GM06990 (cell line): ENCODE results near the gene C22orf39.

ENCODE experiments used
- DNase-seq: peaks from one replicate; pipeline ENCODE4 v3.0.0-alpha.2; 2011; ENCODE audit not compliant: insufficient read length; ENCODE audit errors: extremely low read depth
- H3K27me3 ChIP-seq: replicated peaks from 2 replicates; pipeline ENCODE4 v1.6.0; 2011; ENCODE audit warnings: low read length; ENCODE audit not compliant: control insufficient read depth, insufficient read depth
- H3K36me3 ChIP-seq: 2 replicates; pipeline ENCODE4 v1.5.1; 2011; ENCODE audit warnings: low read length; ENCODE audit not compliant: control insufficient read depth, insufficient read depth
- H3K4me3 ChIP-seq: replicated peaks from 2 replicates; pipeline ENCODE4 v1.5.1; 2011; ENCODE audit warnings: low read depth, mild to moderate bottlenecking, control low read depth, low read length
- TF ChIP-seq, protein P1 (sequence below): IDR thresholded peaks from 2 replicates; pipeline ENCODE4 v1.5.1; 2011; ENCODE audit warnings: low read length, control low read depth, mild to moderate bottlenecking, inconsistent platforms; ENCODE audit not compliant: insufficient read depth, poor library complexity, severe bottlenecking

The C22orf39 gene

DNA sequence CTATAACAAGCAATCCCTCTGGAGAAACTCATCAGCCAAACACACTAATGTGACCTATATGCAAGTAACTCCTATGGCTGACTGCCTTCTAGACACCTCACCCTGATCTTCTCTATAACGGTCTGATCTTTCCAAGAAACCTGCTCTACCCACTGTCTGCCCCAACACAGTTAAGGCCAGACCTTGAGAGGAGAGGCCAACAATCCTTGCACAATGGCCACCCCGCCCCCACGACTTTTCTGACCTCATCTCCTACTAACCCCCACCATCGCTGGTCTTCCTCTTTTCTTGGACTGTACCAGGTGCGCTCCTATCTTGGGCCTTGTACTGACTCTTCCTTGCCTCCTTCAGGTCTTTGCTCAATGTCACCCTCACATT lies 28.4 kb downstream of the C22orf39 start:
- DNase-seq: no peak
- Histone ChIP-seq H3K36me3 (no peaks in the 10 kb centered on the region), H3K27me3 (no peaks in the 10 kb centered on the region), H3K4me3 (no peak overlapping the region)
- TF ChIP-seq, protein P1, sequence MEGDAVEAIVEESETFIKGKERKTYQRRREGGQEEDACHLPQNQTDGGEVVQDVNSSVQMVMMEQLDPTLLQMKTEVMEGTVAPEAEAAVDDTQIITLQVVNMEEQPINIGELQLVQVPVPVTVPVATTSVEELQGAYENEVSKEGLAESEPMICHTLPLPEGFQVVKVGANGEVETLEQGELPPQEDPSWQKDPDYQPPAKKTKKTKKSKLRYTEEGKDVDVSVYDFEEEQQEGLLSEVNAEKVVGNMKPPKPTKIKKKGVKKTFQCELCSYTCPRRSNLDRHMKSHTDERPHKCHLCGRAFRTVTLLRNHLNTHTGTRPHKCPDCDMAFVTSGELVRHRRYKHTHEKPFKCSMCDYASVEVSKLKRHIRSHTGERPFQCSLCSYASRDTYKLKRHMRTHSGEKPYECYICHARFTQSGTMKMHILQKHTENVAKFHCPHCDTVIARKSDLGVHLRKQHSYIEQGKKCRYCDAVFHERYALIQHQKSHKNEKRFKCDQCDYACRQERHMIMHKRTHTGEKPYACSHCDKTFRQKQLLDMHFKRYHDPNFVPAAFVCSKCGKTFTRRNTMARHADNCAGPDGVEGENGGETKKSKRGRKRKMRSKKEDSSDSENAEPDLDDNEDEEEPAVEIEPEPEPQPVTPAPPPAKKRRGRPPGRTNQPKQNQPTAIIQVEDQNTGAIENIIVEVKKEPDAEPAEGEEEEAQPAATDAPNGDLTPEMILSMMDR: no peak

DNA sequence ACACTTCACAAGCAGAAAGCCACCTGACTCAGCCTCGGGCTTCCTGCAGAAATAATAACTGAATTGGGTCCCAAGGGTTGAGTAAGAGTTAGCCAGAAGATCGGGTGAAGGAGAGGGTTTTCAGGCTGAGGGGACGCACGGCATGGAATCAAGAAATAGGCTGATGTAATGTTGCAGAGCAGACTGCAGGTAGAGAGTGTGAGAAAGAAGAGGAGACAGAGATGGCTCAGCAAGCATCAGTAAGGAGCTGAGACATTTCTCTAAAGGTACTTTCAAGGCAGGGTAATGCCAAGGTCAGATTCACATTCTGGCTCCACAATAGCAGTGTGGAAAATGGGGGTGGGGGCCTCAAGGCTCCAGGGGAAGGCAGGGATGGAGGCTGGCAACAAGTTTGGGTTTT lies 34.6 kb downstream of the C22orf39 start:
- H3K27me3 ChIP-seq: no peaks in the 10 kb centered on the region
- no peak for DNase-seq
- H3K36me3 ChIP-seq: peaks cover 12% of the 10 kb centered on the region

DNA sequence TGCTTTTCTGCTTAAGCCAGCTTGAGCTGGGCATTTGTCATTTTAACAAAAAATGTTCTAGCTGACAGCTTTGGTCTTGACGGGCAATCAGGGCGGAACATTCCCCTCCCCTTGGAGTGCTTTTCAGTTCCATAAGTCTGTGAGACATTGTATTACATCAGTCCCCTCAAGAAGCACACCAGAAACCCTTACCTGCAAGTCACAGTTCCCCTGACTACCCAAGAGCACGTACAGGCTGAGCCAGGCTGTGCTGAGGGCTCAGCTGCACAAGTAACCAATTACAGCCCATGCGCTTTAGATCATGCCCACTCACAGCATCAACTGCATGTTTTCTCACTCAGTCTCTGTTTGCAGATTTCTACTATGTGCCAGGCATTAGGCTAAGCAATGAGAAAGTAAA lies 35.0 kb downstream of the C22orf39 start:
- TF ChIP-seq, protein P1: no peak

More for the DNA sequence above, 34.6 kb downstream of the C22orf39 start:
- no peak overlapping the region for H3K4me3 ChIP-seq
- TF ChIP-seq, protein P1: no peak

DNA sequence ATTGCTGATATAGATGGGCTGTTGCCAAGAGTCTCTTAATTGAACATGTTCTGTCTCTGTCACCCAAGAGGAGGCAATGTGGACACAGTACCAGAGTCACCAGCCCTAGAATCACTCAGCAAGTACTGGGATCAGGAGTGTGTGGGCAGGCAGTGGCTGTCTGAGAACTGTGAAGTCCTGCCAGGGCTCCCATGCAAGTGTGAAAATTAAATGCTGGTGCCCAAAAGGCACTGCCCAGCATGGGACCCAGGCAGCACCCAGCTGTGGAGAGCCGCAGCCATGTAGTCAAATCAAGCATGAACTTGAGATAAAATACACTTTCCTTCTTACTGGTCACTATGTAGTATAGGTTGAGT lies 35.8 kb downstream of the C22orf39 start:
- DNase-seq: no peak
- peaks cover 13% of the 10 kb centered on the region for H3K36me3 ChIP-seq
- no peaks in the 10 kb centered on the region for H3K27me3 ChIP-seq
- H3K4me3 ChIP-seq: no peak overlapping the region
- TF ChIP-seq, protein P1: no peak

More for the DNA sequence above, 35.0 kb downstream of the C22orf39 start:
- Histone ChIP-seq H3K36me3 (peaks cover 13% of the 10 kb centered on the region), H3K4me3 (no peak overlapping the region), H3K27me3 (no peaks in the 10 kb centered on the region)
- no peak for DNase-seq

DNA sequence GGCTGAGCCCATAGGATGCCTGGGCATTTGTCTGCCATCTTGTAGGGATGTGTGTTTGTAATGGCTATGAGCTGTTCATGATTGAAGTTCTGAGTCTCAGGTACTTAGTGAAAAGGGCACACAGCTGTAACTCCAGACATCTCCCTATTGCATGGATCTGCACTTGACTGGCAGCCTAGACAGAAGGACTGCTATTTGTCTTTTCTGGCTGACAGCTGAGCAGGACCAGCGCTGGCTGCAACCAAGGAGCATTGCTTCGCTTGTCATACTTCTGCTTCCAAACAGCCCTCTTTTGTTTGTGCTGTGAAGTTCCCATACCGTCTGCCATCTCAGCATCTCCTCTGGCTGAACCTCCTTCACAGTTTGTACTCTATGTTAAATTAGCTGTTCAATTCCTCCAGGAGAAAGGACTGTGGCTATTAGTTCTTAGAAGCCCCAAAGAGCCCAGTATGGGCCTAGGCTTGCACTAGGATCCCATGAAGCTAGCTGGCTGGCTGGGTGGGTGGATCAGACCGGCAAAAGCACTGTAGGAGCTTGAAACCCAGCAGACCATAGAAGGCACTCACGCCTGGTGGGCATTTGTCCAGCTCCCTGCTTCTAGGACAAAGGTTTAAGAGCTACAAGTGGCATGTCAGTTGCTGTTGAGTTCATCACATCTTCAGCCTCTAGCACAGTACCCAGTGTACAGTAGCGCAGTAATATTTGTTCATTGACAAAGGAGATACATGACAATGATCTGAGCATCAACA lies 36.4 kb downstream of the C22orf39 start:
- peaks cover 16% of the 10 kb centered on the region for H3K36me3 ChIP-seq
- no peak overlapping the region for H3K4me3 ChIP-seq
- no peak for DNase-seq
- H3K27me3 ChIP-seq: no peaks in the 10 kb centered on the region
- TF ChIP-seq, protein P1: no peak
